Motor neuron (in vitro differentiated cells): ENCODE results near the gene ERC2. TPM values are rescaled to one million over a fixed set of nuclear protein-coding genes. Genes with fewer than 3 reads are reported as not detected.
"Not testable (repeated sequence)": the region's sequence is repeated elsewhere in the genome, so short reads cannot be mapped to it uniquely, and the experiment has no call there.

Source experiments
- ATAC-seq, 8 experiments: fragments of 200-7000 bp; cut with Tn5 transposase; replicated peaks in 6 of 8; 2 replicates each; pipeline ENCODE4 v1.8.0; 2021; ENCODE audit warnings: mild to moderate bottlenecking in 8 of 8, moderate library complexity in 8 of 8
- H3K27ac ChIP-seq, 2 donors: fragments of 250-450 bp; sonication (Bioruptor Pico); 2 replicates each; pipeline ENCODE4 v1.9.0; 2021; ENCODE audit warnings: antibody characterized with exemption in 2 of 2, mild to moderate bottlenecking in 2 of 2, moderate library complexity in 1 of 2
- H3K4me1 ChIP-seq, 2 donors: fragments of 250-450 bp; sonication (Bioruptor Pico); replicated peaks in 1 of 2; 2 replicates each; pipeline ENCODE4 v1.6.1; 2021; ENCODE audit warnings: antibody characterized with exemption in 2 of 2, mild to moderate bottlenecking in 2 of 2, moderate library complexity in 1 of 2
- H3K4me3 ChIP-seq, 5 donors: fragments of 250-450 bp; sonication (Bioruptor Pico); 2 replicates each; pipeline ENCODE4 v1.9.0; 2021; ENCODE audit warnings: antibody characterized with exemption in 5 of 5, mild to moderate bottlenecking in 5 of 5, moderate library complexity in 4 of 5
- WGBS, 10 experiments: fragments of 450-650 bp; shearing (Covaris generic); methylation state at CpG; one replicate each; pipeline ENCODE4 v1.0.0; 2022; 5-methylcytosine and 5-hydroxymethylcytosine counted together
- in situ Hi-C, 9 experiments: fragments of 400-800 bp; cut with MboI; loops; one replicate each; pipeline ENCODE4 v1.15.0; 2021; ENCODE audit warnings: low sequenced_read_pairs in 9 of 9, low pct_unique_long_range_greater_than_20kb in 2 of 9; ENCODE audit not compliant: unreplicated experiment in 9 of 9
- total RNA-seq, 8 experiments: library from RNA; unstranded; fragments of 300-600 nt; gene quantifications; 2 replicates each; pipeline versions ENCODE4 v1.2.3 to v1.2.4, GENCODE V29; 2022

Gene ERC2
- total RNA-seq, 8 experiments from 2014 or later = 1.0 to 28.0 (median 18.2) TPM

DNA sequence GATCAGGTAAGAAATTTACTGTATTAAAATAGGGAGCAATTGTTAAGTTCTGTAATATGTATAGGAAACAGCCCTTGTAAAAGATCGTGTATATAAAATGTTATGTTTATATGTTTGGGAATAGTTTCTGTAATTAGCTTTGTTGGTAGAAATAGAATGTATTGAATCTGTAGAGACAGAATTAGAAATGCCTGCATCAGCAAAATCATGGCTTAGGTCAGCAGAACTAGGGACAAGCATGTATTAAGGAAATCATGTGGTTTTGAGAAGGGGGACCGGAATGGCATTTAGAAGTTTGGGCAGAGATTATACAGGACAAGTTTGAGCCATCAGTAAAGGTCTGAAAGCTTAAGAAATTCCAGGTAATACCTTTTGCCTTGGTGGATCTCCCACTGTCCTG is 177.9 kb downstream of the ERC2 start:
- no peak overlapping the region for H3K4me3 ChIP-seq
- in situ Hi-C loops = no loop called here
- WGBS, 10 experiments = 38 to 100% (median 95%) methylated on average over 1 to 2 of the region's 2 CpGs; no CpG with 5 or more reads in 3 of the 10 experiments
- no peak for ATAC-seq
- H3K4me1 ChIP-seq = no peaks in the 10 kb centered on the region
- H3K27ac ChIP-seq = no peak overlapping the region

DNA sequence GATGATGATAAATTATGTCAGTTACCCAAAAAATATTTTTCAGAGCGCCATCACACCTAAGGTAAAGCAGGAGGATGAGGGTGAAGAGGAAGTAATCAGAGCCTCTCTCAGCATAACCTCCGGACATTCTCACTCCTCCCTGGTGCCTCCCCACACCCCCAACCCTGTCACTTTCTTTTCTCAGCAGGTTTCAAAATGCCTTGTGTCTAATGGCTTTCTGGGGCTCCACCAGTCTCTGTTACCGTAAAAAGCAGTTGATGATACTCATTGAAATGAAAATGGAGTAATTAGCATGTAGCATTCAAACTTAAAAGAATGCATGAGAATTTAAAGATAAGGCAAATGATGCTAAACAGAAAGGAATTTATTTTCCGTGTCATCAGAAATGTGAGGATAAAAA is 180.0 kb downstream of the ERC2 start:
- peak in 2 of 8 experiments; percentile 43 to 50 for ATAC-seq
- no peaks in the 10 kb centered on the region for H3K4me1 ChIP-seq
- no peak overlapping the region for H3K4me3 ChIP-seq
- 22 to 100% (median 45%) methylated on average over 1 to 4 of the region's 4 CpGs; no CpG with 5 or more reads in 1 of the 10 experiments for WGBS, 10 experiments
- in situ Hi-C loops = no loop called here
- H3K27ac ChIP-seq = no peak overlapping the region

DNA sequence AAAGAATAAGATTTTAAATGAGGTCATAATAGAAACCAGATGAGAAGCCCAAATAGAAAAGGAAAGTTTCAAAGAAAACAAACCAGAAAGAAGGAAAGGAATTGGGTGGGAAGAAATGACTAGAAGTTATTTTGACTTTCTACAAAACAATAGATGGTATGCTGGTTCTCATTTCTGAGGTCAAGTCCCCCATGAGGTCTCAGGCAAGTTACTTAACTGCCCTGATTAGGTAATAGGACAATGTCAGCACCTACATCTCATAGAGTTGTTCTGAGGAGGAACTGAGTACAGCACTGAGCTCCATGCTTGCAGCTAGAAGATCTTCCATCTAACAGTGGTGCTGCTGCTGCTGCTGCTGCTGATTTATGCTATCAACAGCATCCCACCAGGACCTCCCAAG is 185.9 kb downstream of the ERC2 start:
- Histone ChIP-seq H3K27ac (no peak overlapping the region), H3K4me1 (no peaks in the 10 kb centered on the region), H3K4me3 (no peak overlapping the region)
- ATAC-seq = no peak
- in situ Hi-C loops = no loop called here

DNA sequence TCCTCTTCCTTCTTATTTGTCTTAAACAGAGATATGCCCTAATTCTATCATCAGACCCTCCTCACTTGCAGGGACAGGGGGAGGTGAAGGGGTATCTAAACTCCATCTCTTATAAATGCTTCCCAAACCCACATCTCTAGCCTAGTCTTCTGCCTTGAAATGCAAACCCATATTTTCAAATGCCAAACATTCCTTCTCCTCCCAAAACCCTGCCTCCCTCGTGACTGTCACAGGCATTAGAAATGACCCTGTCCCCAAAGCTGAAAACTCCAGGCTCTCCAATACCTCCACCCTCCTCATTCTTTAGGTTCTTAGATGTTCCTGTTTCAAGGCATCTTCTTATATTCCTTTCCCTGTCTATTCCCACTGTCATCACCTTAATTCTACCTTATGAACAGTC is 191.0 kb downstream of the ERC2 start:
- no peak overlapping the region for H3K27ac ChIP-seq
- 0 to 100% (median 37%) methylated on average over 1 of the region's 1 CpG; no CpG with 5 or more reads in 4 of the 10 experiments for WGBS, 10 experiments
- no peak overlapping the region for H3K4me3 ChIP-seq
- H3K4me1 ChIP-seq = no peaks in the 10 kb centered on the region
- no peak for ATAC-seq
- in situ Hi-C loops = no loop called here

DNA sequence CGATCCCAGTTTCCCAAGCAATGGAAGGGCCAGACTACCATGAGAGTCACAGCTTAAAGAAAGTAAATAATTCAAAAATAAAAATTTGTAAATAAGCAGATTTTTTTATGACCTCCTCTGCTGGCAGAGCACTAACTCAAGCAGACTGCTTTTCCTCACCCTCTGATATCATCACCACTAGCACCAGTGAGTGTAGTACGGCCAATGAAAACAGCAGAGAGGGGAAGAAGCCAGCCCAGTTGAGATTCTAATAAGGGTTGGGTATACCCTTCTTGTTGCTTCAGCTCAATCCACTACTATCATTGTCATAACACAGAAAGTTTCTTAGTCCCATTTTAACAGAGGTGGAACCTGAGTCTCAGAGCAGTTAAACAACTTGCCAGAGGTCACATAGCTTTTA is 193.1 kb downstream of the ERC2 start:
- no peak overlapping the region for H3K27ac ChIP-seq
- no peaks in the 10 kb centered on the region for H3K4me1 ChIP-seq
- no peak overlapping the region for H3K4me3 ChIP-seq
- in situ Hi-C loops = no loop called here
- WGBS, 10 experiments = 0 to 100% (median 85%) methylated on average over 1 to 2 of the region's 2 CpGs; no CpG with 5 or more reads in 4 of the 10 experiments
- no peak for ATAC-seq

DNA sequence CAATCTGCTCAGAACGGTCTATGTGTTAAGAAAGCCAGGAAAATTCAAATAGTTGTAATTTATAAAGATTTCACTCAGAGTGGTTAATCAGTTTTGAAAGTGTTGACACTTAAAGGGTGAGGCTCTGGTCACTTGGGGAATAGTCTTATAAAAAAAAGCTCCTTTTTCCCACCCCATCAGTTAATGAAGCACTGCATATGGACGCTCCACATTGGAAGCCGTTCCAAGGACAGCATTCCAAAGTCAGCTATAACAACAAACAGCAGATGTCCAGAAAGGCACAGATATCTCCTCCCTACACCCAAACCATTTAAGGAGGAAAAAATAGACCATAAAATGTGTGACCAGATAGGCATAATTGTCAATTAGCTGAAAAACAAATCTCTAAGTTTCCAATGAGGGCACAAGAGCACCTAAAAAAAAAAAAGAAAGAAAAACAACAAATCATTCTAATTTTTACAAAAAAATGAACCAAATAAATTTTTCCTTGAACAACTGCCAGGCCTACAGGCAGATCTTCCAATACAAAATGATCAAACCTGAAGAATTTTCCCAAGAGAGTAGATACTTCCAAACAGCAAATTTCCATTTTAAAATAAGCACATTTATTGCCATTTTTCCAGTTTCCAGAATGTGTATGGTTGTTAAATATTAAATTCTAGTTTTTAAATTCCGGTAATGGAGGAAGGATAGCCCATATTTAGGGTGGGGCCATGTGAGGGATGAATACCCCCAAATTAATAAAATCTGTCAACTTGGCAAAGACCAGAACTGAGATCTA is 198.3 kb downstream of the ERC2 start:
- 0 to 100% (median 75%) methylated on average over 1 to 4 of the region's 4 CpGs for WGBS, 10 experiments
- peak in 3 of 8 experiments; percentile 94 to 98 (median 98) for ATAC-seq
- in situ Hi-C loops = loop anchor here in 4 of 9 experiments (25.0 kb wide), 3 partner anchors 533 to 1408 kb away; partner anchors contain the start of gene WNT5A (in 3 of the 4)
- H3K27ac ChIP-seq = no peak overlapping the region
- H3K4me1 ChIP-seq = no peaks in the 10 kb centered on the region
- no peak overlapping the region for H3K4me3 ChIP-seq

DNA sequence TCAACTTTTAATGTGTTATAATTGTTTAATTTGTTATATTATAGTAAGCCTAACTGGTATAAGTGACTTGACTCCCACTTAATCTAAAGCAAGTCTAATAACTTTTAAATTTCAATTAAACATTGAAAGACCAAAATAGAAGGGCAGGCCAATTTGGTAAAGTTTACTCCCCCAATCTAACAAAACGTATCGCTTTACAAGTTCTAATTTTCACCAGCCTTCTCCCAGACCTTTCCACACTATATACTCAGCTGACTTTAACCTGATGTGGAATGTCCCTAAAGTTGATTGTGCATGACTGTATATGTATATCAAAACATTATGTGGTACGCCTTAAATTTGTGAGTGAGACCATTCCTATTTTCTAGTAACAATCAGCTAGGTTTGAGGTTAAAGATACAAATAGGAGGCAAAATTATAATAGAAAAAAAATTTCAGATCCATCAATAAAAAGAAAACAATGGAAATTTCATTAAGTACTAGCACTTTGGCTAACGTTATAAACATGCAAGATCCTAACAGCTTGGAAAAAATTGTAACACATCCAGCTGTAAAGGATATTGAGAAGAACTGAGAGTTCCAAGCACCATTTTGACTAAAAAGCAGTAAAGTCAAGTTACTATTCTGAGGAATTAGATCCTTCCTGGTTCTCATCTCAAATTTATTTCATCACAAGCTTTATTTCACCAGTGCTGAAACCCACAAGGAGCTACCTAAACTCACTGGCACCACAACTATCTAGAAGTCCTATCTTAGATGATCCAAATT is 199.5 kb downstream of the ERC2 start:
- 53 to 100% (median 81%) methylated on average over 1 to 4 of the region's 4 CpGs; no CpG with 5 or more reads in 2 of the 10 experiments for WGBS, 10 experiments
- no peak for ATAC-seq

DNA sequence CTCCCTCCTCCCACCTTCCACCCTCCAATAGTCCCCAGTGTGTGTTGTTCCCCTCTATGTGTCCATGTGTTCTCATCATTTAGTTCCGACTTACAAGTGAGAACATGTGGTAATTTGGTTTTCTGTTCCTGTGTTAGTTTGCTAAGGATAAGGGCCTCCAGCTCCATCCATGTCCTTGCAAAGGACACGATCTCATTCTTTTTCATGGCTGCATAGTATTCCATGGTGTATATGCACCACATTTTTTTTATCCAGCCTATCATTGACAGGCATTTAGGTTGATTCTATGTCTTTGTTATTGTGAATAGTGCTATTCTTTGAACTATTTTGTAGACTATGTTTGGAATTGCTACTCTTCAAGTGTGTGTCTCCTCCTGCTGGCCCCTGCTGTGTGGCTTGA is 206.4 kb downstream of the ERC2 start:
- H3K4me3 ChIP-seq, H3K27ac ChIP-seq, ATAC-seq, H3K4me1 ChIP-seq: not testable (repeated sequence)
- WGBS, 10 experiments = 0 to 50% (median 17%) methylated on average over 1 to 2 of the region's 2 CpGs; no CpG with 5 or more reads in 1 of the 10 experiments
- in situ Hi-C loops = loop anchor here in 4 of 9 experiments (25.0 kb wide), 3 partner anchors 525 to 1400 kb away; partner anchors contain the start of gene WNT5A (in 3 of the 4)

More for the DNA sequence above, 199.5 kb downstream of the ERC2 start:
- Histone ChIP-seq H3K4me3 (no peak overlapping the region), H3K4me1 (no peaks in the 10 kb centered on the region), H3K27ac (no peak overlapping the region)
- in situ Hi-C loops = loop anchor here in 4 of 9 experiments (25.0 kb wide), 3 partner anchors 531 to 1406 kb away; partner anchors contain the start of gene WNT5A (in 3 of the 4)

DNA sequence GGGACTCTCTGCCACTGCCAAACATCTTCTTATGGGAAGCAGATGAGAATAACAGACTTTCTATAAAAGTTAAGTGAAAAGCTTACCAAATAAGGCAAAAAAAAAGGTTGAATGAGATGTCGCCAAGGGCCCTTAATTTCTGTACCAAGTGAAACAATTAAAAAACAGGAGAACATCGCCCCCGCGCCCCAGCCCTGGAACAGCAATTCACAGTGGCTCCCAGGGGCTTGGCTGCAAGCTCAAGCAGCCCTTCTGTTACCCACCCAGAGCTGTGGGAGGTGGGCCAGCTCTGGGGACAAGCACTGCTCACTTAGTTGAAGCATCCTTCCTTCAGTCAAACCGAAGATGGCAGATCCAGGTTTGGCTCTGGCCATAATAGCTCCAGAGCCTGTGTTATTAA is 208.0 kb downstream of the ERC2 start:
- Histone ChIP-seq H3K27ac (no peak overlapping the region), H3K4me3 (no peak overlapping the region), H3K4me1 (no peaks in the 10 kb centered on the region)
- in situ Hi-C loops = loop anchor here in 4 of 9 experiments (25.0 kb wide), 3 partner anchors 523 to 1398 kb away; partner anchors contain the start of gene WNT5A (in 3 of the 4)
- no peak for ATAC-seq
- WGBS, 10 experiments = 20 to 100% (median 89%) methylated on average over 1 to 5 of the region's 5 CpGs; no CpG with 5 or more reads in 2 of the 10 experiments

DNA sequence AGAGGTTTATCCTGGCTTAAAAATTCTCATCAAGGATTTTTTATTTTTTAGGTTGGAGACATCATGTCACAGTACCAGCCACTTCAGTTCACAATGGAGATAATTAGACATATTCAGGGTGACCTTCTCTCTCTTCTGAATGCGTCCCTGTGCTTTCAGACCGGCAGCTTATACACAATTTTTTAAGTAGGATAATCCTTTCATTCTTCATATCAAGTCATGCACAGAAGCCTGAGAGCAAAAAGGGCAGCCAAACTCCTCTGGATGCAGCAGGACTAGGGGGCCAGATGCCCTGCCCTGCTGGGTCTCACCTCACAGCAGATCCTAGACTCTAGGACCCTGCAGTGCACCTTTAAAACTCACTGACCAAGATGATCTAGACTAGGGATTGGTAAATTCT is 210.4 kb downstream of the ERC2 start:
- no peak for ATAC-seq
- Histone ChIP-seq H3K27ac (no peak overlapping the region), H3K4me1 (no peaks in the 10 kb centered on the region), H3K4me3 (no peak overlapping the region)
- in situ Hi-C loops = loop anchor here in 4 of 9 experiments (25.0 kb wide), 3 partner anchors 521 to 1396 kb away; partner anchors contain the start of gene WNT5A (in 3 of the 4)
- WGBS, 10 experiments = 29 to 100% (median 86%) methylated on average over 1 to 2 of the region's 2 CpGs; no CpG with 5 or more reads in 2 of the 10 experiments

DNA sequence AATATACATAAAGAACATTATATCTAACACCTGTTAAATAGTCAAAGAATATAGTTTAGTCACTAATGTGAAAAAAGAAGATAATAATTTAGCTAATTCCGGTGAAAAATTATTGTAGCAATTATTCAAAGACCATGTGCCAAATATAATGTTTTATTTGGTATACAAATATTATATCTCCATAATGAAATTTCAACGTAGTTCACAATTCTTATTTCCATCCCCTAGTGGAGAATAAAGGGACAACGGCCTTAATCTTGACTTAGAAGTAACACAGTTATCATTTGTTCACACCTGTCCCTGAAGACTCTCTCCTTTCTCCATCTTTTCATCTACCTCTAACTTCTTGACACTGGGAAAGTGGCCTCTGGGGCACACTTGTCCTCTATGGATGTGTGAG is 213.4 kb downstream of the ERC2 start:
- no peak overlapping the region for H3K27ac ChIP-seq

DNA sequence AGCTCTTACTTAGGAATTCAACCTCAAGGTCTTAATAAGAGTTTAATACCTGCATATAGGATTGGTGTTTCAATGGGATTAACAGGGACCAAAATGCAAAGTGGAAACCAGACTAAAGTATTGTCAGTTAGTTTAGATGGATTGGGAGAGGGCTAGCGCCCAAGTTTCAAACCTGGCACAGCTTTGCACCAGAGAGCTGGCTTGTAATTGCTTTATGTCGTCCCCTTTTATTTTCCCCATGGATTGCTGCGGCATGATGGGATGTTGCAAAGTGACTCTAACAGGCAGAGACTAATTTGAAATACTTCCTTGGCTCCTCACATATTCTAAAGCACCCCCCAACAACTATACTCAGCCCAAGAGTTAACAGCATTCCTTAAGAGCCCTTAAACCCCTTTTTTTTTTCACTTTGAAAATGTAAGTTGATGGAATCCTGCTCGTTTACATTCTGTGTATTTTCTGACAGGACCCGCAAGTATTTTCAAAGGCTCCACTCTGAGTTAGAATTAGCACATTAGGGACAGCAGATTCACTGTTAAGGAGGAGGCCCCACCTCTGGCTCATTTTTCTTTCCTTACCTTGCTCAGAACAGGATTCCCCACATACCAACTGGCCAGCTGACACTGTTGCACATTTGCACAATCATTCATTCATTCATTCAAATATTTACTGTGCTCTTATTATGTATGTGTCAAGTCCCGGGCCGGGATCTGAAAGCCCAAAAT is 214.2 kb downstream of the ERC2 start:
- H3K4me1 ChIP-seq = no peaks in the 10 kb centered on the region
- in situ Hi-C loops = loop anchor here in 4 of 9 experiments (25.0 kb wide), 3 partner anchors 517 to 1392 kb away; partner anchors contain the start of gene WNT5A (in 3 of the 4)
- no peak for ATAC-seq
- H3K4me3 ChIP-seq = no peak overlapping the region
- 33 to 63% (median 48%) methylated on average over 3 to 7 of the region's 7 CpGs; no CpG with 5 or more reads in 1 of the 10 experiments for WGBS, 10 experiments
- H3K27ac ChIP-seq = no peak overlapping the region

More for the DNA sequence above, 213.4 kb downstream of the ERC2 start:
- in situ Hi-C loops = loop anchor here in 4 of 9 experiments (25.0 kb wide), 3 partner anchors 518 to 1393 kb away; partner anchors contain the start of gene WNT5A (in 3 of the 4)
- Histone ChIP-seq H3K4me1 (no peaks in the 10 kb centered on the region), H3K4me3 (no peak overlapping the region)
- ATAC-seq = no peak
- WGBS, 10 experiments = 24 to 100% (median 92%) methylated on average over 1 to 3 of the region's 3 CpGs; no CpG with 5 or more reads in 1 of the 10 experiments
